Erythroblast (primary cell): ENCODE measurements around the gene CHAMP1.

Experiments
- GATA1 ChIP-seq: IDR thresholded peaks from 2 replicates; pipeline ENCODE4 v1.6.1; 2011; ENCODE audit warnings: low read depth, mild to moderate bottlenecking, control low read depth, low read length, moderate library complexity
- POLR2A ChIP-seq: IDR thresholded peaks from 2 replicates; pipeline ENCODE4 v1.6.1; 2011; ENCODE audit warnings: mild to moderate bottlenecking, low read length

- TF ChIP-seq POLR2A, result no peak
- no peak for TF ChIP-seq GATA1
These were observed 5.8 kb downstream of the CHAMP1 start for GRCh38 chr13:114320065-114320464.
